Activated CD4-positive, alpha-beta T cell treated with anti-CD3 and anti-CD28 coated beads for 4 hours (primary cell): ENCODE measurements around the gene LCE1C.

Experiments used
- DNase-seq, 2 donors: peaks; one replicate each; pipeline ENCODE4 v3.0.0-alpha.2; 2020

The LCE1C gene, protein sequence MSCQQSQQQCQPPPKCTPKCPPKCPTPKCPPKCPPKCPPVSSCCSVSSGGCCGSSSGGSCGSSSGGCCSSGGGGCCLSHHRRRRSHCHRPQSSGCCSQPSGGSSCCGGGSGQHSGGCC

GRCh38 chr1:152806576-152806975 lies at the start of gene LCE1C:
Gene LCE1C, minus strand, starts transcription at chr1:152806651. Its CDS starts 1,173 bp downstream, at chr1:152805478.
- no peak for DNase-seq

DNA sequence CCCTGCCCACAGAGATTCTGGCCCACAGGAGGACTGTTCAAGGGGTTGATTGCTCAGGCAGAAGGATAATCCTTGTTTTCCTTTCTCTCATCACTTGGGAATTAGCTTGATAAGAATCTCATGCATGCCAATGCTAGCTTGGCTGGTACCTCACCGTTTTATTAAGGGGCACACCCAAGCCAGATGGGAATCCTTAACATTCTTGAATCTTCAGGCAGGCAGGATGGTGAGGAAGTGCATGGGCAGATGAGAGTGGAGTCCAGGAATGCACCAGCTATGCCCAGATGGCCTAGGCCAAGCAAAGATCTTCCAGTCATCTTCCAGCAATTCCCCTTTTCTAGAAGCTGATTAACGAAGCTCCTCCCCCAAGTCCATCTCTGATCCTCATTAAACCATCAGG lies 49.2 kb upstream of the LCE1C start:
- DNase-seq: no peak

GRCh38 chr1:152842556-152842955 lies 36.1 kb upstream of the LCE1C start, which contains the start of gene LCE6A:
Gene LCE6A, plus strand, starts transcription at chr1:152842856. Its CDS starts 665 bp downstream, at chr1:152843521.
- no peak for DNase-seq

- no peak for DNase-seq
These were observed 30.4 kb upstream of the LCE1C start for GRCh38 chr1:152836870-152837269.

- no peak for DNase-seq
These were observed 20.7 kb upstream of the LCE1C start, which contains the start of gene LCE1A for GRCh38 chr1:152827173-152827572. Gene LCE1A, plus strand, starts transcription at chr1:152827473. Its CDS starts 0 bp downstream, at chr1:152827473.

DNA sequence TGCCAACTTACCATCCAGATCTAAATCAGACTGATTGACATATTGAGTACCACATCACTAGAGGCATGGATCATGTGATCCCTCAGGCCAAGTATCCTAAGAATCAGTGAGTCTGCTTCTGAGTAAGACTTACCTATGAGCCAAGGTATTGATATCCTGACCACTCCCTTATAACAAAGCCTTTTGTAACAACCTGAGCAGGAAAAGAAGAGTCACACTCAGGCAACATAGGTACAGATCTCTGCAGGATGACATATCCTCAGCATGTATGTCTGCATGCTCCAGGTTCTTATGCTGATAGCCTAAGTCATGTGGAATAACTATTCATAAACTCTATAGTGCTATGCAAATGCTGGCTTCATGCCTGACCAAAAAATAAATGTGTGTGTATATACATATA lies 18.5 kb upstream of the LCE1C start:
- DNase-seq: no peak

DNA sequence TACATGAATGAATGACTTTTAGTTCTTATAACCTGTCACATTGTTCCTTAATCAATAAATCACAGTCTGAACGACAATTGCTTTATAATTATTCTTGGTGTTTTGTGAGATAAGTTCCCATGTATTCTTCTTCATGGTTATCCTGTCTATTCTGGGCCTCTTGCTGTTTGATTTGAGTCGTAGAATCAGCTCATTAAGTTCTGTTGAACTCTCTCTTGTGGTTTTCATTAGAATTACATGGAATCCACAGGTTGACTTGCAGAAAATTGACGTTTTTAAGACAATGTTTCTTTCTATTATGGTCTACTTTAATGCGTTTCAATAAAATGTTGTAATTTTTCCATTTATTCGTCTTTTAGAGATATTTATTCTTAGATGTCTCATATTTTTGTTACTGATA lies 16.8 kb upstream of the LCE1C start:
- DNase-seq: no peak

GRCh38 chr1:152817309-152817708 lies 10.9 kb upstream of the LCE1C start:
- DNase-seq: no peak

DNA sequence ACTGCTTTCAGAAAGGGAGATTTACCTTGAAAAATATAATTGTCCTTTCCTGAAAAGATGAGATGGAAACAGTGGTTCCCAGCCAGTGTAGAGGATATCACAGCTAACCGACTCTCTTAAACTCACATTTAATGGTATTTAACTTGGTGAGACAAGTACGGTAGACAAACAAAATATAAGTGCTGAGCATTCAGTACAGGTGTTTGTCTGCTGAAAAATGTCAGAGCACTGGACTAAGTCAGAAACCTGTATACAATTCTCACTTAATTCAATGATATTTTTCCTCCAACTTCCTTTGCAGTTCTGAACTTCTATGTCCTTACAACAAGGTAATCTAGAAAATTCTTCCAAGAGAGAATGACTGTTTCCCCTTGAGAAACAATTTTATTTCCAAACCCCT lies 5.2 kb upstream of the LCE1C start, which contains the start of gene LCE1B:
Gene LCE1B, plus strand, starts transcription at position 301 of the 400 bp plus-strand sequence. CDS start 476 bp downstream, outside the sequence.
- no peak for DNase-seq

GRCh38 chr1:152811050-152811449 lies 4.6 kb upstream of the LCE1C start:
- no peak for DNase-seq

DNA sequence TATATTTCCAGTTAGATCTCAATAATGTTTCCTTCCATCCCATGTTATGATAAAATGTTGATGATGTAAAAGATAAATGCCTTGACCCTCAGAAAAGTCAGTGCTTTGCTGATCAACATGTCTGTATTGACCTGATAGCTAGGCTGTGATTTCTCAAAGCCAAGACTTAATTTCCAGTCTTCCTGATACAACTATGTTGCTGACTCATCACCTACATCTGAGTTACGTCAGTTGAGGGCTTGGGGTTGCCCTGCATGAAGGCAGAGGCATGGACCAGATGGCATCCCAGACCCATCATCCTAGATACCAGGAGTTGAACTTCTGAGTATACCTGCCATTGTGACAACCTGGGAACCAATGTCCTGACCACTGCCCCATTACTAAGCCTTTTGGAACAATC lies 5.1 kb downstream of the LCE1C start:
- DNase-seq: no peak

- no peak for DNase-seq
These were observed 10.0 kb downstream of the LCE1C start, which contains the start of gene LCE1D for GRCh38 chr1:152796421-152796820. Gene LCE1D, plus strand, starts transcription at chr1:152796721. Its CDS starts 1,074 bp downstream, at chr1:152797795.

- no peak for DNase-seq
These were observed 10.8 kb downstream of the LCE1C start for GRCh38 chr1:152795686-152796085.

GRCh38 chr1:152786077-152786476 lies 20.4 kb downstream of the LCE1C start, which contains the start of gene LCE1E:
Gene LCE1E, plus strand, starts transcription at chr1:152786257. Its CDS starts 1,043 bp downstream, at chr1:152787300.
- DNase-seq: no peak

DNA sequence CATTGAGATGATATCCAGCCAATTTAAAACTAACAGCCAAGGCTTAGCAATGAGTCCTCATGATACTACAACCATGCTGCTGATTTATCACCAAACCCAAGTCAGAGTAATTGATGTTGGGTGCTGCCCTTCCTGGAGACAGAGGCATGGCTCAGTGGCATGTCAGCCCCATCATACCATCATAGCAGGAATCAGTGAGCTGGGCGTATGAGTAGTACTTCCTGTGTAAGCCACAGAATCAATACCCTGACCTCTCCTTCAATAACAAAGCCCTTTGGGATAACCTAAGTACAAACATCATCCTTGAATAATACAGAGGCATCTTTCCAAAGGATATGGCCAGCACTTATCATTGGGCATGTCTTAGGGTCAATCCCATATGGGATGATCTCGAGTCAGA lies 23.4 kb downstream of the LCE1C start:
- DNase-seq: no peak

DNA sequence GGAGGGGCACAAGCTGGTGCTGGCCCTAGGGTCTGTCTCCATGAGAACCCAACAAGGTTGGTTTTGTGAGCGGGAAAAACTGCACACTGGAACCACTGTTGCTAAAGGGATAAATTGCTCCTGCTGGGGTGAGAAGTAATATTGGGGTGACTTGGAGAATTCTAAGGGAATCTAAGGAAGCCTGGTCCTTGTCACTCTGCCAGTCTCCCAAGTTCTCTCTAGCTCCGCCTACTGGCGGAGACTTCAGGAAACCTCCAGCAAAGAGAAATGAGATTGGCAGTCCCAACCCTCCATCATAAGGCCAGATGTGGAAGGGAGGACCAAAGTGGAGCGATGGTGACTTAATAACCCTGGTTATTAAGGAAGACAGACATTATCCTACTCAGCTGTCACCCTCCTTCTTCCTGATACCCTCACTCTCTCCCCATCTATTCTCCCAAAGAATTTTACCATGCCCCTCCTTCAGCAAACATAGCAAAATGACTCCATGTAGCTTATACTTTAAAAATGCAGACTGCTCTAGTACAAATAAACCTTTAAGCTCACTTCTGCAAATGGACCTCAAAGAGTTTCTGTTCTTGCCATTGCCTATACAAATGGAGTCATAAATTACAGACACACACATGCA lies 28.8 kb downstream of the LCE1C start:
- DNase-seq: no peak

- no peak for DNase-seq
These were observed 30.1 kb downstream of the LCE1C start for GRCh38 chr1:152776361-152776760.

GRCh38 chr1:152774875-152775274 lies 31.6 kb downstream of the LCE1C start, which contains the start of gene LCE1F:
Gene LCE1F, plus strand, starts transcription at chr1:152775140. Its CDS starts 1,232 bp downstream, at chr1:152776372.
- no peak for DNase-seq

DNA sequence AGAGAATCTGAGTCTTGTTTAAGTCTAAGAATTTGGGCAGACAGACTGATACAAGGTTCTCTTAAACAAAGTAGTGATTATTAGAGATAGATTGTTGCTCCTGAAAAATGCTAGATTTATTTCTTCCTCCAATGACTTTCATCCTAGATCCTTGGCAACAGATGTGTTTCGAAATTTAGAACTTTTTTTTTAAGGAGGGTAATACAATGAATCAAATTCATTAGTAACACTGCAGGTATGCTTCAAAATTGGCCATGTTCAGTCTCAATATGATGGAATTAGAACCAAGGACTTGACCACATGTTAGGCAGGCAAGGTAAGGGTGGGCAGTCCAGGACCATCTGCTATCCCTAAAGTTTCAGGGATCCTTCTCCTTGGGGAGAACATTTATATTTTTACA lies 36.0 kb downstream of the LCE1C start:
- DNase-seq: no peak

DNA sequence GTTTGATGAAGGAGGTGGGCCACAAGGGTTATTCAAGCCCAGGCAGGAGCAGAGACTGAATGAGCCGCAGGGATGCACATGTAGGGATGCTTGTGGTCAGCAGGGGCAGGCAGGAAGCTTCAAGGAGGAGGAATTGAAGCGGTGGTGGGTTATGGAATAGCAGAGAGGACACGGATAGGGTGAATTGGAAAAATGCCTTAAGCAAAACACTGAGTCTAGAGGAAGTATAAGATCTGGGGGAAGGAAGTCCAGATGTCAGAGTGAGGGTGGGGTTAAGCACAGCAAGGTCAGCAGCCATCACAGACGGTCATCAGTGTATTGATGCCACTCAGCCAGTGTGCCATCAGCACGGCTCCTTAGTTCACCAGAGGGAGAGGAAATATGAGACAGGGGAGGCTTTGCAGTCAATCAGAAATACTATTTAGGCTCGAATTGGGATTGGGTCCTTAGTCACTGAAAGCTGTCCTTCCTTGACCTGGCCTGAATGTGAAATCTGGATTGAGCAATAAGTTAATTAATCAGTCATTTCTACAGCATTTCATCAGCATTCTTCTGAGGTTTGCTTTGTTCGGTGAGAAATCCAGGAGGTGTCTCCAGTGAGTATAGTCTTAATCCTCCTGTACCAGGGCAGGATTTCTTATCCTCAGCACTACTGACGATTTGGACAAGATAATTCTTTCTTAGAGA lies 37.5 kb downstream of the LCE1C start:
- DNase-seq: no peak

GRCh38 chr1:152761609-152762213 lies 44.7 kb downstream of the LCE1C start:
- DNase-seq: no peak

DNA sequence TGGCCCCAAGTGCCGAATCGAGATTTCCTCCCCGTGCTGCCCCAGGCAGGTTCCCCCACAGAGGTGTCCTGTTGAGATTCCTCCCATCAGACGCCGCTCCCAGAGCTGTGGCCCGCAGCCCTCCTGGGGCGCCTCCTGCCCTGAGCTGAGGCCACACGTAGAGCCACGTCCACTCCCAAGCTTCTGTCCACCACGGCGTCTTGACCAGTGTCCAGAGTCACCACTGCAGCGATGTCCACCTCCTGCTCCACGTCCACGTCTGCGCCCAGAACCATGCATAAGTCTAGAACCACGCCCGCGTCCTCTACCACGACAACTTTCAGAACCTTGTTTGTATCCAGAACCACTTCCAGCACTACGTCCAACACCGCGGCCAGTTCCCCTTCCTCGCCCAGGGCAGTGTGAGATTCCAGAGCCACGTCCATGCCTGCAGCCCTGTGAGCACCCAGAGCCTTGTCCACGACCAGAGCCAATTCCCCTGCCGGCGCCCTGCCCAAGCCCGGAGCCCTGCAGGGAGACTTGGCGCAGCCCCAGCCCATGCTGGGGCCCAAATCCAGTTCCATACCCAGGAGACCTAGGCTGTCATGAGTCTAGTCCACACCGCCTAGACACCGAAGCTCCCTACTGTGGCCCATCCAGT lies 45.8 kb downstream of the LCE1C start:
- DNase-seq: no peak
